Measurements from ENCODE around the gene C19orf81.

- TF ChIP-seq CTCF (conservative IDR thresholded peaks at IDR 0.05) (no peak), EZH2 (IDR thresholded peaks at IDR 0.05; ENCODE audit: low read depth) (no peak)
Measured at GRCh38 chr19:50694815-50695145, 45.5 kb downstream of the C19orf81 start.
